ENCODE data around the gene JAK2. TPM values are rescaled to one million over a fixed set of nuclear protein-coding genes. Genes with fewer than 3 reads are reported as not detected.
A peak's percentile ranks its signal among the peaks of the same experiment; 100 is the strongest.

JAK2 gene
- total RNA-seq, 1 experiment from 2014 or later, result 3.3 TPM

- H3K36me3 Mint-ChIP-seq, result peaks cover 18% of the 10 kb centered on the region
- peaks cover 2% of the 10 kb centered on the region; the same call in 1 of the 2 replicates for H3K27me3 Mint-ChIP-seq (ENCODE audit: low read depth)
- ChIA-PET POLR2A (no interaction called here), CTCF (no interaction called here)
- H3K4me3 Mint-ChIP-seq, result no peak overlapping the region
- peaks cover 16% of the 10 kb centered on the region for H3K4me1 Mint-ChIP-seq
- TF ChIP-seq ZNF512 (CRISPR knock-in tag; IDR thresholded peaks at IDR 0.05; ENCODE audit: borderline replicate concordance) (no peak), NFYB (CRISPR knock-in tag; conservative IDR thresholded peaks at IDR 0.05; ENCODE audit: low read depth) (no peak), AFF4 (CRISPR knock-in tag; IDR thresholded peaks at IDR 0.05; ENCODE audit: borderline replicate concordance) (no peak), SMAD3 (CRISPR knock-in tag; IDR thresholded peaks at IDR 0.05; ENCODE audit: borderline replicate concordance) (no peak), JUN (CRISPR knock-in tag; IDR thresholded peaks at IDR 0.05) (no peak), CREB1 (CRISPR knock-in tag; IDR thresholded peaks at IDR 0.05) (no peak), EMX1 (CRISPR knock-in tag; IDR thresholded peaks at IDR 0.05) (no peak), TEAD1 (CRISPR knock-in tag; IDR thresholded peaks at IDR 0.05) (no peak), PRRX2 (CRISPR knock-in tag; IDR thresholded peaks at IDR 0.05) (no peak), ATF3 (CRISPR knock-in tag; conservative IDR thresholded peaks at IDR 0.05) (no peak), JAZF1 (CRISPR knock-in tag; IDR thresholded peaks at IDR 0.05) (no peak), ZNF281 (CRISPR knock-in tag; IDR thresholded peaks at IDR 0.05) (no peak), FOXJ3 (CRISPR knock-in tag; IDR thresholded peaks at IDR 0.05; ENCODE audit: borderline replicate concordance) (no peak), NFE2L1 (CRISPR knock-in tag; IDR thresholded peaks at IDR 0.05) (no peak), ERG (CRISPR knock-in tag; IDR thresholded peaks at IDR 0.05) (no peak), MLX (CRISPR knock-in tag; IDR thresholded peaks at IDR 0.05) (no peak), ZSCAN18 (CRISPR knock-in tag; IDR thresholded peaks at IDR 0.05) (no peak)
- H3K9me3 Mint-ChIP-seq, result peaks cover 22% of the 10 kb centered on the region
- ATAC-seq (peak; percentile 20; the same call in 1 of the 2 replicates), DNase-seq (ENCODE audit: low spot score) (no peak)
- H3K27ac Mint-ChIP-seq, result no peak overlapping the region
Observed at GRCh38 chr9:4994166-4994890, 9.3 kb downstream of the JAK2 start.
